GM04504 (cell line): ENCODE data around the gene SPARC.

Source experiments
- DNase-seq: peaks from one replicate; pipeline ENCODE4 v3.0.0-alpha.2; 2012; ENCODE audit warnings: low read depth

The SPARC gene

GRCh38 chr5:151659001-151659754, 27.5 kb downstream of the SPARC start:
- DNase-seq, result no peak

- no peak for DNase-seq
Observed at GRCh38 chr5:151657114-151657513, 29.6 kb downstream of the SPARC start.

GRCh38 chr5:151656311-151656710, 30.4 kb downstream of the SPARC start:
- DNase-seq, result no peak

GRCh38 chr5:151651997-151652645, 34.6 kb downstream of the SPARC start:
- DNase-seq, result no peak

- DNase-seq, result no peak
Observed at GRCh38 chr5:151648988-151649387, 37.7 kb downstream of the SPARC start.

GRCh38 chr5:151648089-151648488, 38.6 kb downstream of the SPARC start:
- DNase-seq, result no peak

GRCh38 chr5:151647320-151647861, 39.3 kb downstream of the SPARC start:
- no peak for DNase-seq

- no peak for DNase-seq
Observed at GRCh38 chr5:151646334-151646733, 40.4 kb downstream of the SPARC start.

GRCh38 chr5:151643388-151643787, 43.3 kb downstream of the SPARC start:
- no peak for DNase-seq

GRCh38 chr5:151642472-151643140, 44.1 kb downstream of the SPARC start:
- no peak for DNase-seq

- no peak for DNase-seq
Observed at GRCh38 chr5:151638619-151639018, 48.1 kb downstream of the SPARC start.

- no peak for DNase-seq
Observed at GRCh38 chr5:151637676-151638075, 49.0 kb downstream of the SPARC start.

- DNase-seq, result no peak
Observed at GRCh38 chr5:151633892-151634291, 52.8 kb downstream of the SPARC start.

- no peak for DNase-seq
Observed at GRCh38 chr5:151632941-151633340, 53.8 kb downstream of the SPARC start.

- DNase-seq, result no peak
Observed at GRCh38 chr5:151632524-151632923, 54.2 kb downstream of the SPARC start.

- no peak for DNase-seq
Observed at GRCh38 chr5:151631941-151632340, 54.8 kb downstream of the SPARC start.

GRCh38 chr5:151630088-151630487, 56.6 kb downstream of the SPARC start:
- no peak for DNase-seq

GRCh38 chr5:151628112-151628823, 58.4 kb downstream of the SPARC start:
- DNase-seq, result no peak

- DNase-seq, result no peak
Observed at GRCh38 chr5:151627650-151628049, 59.1 kb downstream of the SPARC start.

- no peak for DNase-seq
Observed at GRCh38 chr5:151625285-151625684, 61.4 kb downstream of the SPARC start.

GRCh38 chr5:151624476-151624875, 62.2 kb downstream of the SPARC start:
- no peak for DNase-seq

- DNase-seq, result no peak
Observed at GRCh38 chr5:151622367-151623088, 64.2 kb downstream of the SPARC start.
